Kidney tubule cell (primary cell): ENCODE results near the gene AUTS2.

Experiments
- DNase-seq: peaks from one replicate; pipeline ENCODE4 v3.0.0-alpha.2; 2018; ENCODE audit warnings: low spot score

AUTS2 gene

DNA sequence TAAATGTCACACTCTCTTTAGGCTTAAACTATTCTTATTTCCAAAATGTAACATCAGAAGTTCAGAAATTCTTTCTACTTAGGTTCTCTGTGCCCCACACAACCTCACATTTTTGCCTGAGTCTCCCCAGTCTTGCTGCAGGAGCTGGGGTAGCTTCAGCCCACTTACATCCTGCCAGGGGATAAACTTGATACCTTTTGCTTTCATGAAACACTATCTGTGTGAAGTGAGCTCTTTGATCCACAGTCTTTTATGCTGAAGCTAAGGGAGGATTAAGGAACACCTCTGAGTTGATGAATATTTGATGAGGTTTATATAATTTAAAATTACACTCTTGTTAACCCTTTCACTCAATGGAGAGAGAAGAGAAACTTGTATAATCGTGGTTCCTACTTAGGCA is 341.0 kb downstream of the AUTS2 start:
- no peak for DNase-seq

DNA sequence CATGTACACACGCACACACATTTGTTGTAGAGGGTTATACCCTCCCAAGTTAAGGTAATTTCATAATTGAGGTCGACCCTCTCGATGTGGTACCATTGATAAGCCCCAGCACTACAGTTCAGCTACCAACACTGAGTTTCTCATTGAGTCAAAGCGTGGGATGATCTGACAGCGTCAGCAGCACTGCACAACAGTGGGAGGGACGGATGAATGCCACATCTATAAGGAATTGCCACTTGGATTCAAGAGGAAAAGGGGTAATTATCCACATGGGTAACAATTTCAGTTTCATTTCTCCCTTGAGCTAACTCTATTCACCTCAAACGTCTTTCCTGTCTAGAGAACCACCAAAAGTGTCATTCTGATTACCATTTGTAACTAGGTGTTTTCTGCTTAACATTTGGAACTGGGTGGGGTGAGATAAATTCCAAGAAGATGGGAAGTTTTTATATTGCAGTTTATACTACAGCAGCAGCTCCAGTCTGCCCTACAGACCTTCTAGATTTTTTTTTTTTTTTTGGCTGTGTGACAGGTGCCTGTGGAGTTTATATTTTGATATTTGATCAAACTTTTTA is 342.9 kb downstream of the AUTS2 start:
- DNase-seq = no peak

GRCh38 chr7:69942573-69942972 is 344.3 kb downstream of the AUTS2 start:
- no peak for DNase-seq

DNA sequence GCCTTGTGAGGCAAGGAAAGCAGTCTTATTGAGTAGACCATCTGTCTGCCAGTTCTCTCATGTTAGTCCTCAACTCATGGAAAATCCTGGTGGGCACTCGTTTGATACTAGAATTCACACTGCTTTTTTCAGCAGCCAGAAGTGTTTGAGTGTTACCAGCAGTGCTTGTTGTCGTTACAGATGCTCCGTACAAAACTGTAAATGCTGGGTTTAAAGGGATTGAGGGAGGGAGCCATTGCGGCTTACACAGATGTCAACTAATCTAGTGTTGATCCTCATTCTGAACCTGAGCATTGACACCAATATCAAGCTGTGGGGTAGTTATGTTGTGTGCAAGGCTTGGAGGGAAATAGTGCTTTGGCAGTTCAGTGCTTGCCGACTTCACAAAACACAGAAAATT is 348.6 kb downstream of the AUTS2 start:
- DNase-seq = no peak

DNA sequence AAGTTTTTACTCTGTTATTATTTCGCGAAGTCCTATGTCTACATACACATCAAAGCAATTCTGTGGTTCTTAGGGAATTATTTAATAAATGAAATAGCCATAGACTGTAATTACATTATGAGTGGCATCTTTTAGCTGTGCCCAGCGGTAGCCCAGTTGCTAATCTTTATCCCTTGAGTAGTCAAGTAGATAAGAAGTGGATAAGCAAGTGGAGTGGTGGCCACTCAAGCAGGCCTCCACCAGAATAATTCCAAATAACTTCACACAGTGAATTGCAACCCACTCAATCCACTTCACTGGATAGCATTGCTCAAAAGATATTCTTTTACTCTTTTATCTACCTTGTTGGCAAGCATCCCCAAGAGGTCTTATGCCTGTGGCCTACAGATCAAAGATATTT is 349.7 kb downstream of the AUTS2 start:
- DNase-seq = no peak

- DNase-seq = no peak
Measured at GRCh38 chr7:69949122-69949521, 350.8 kb downstream of the AUTS2 start.

- no peak for DNase-seq
Measured at GRCh38 chr7:69951458-69951857, 353.2 kb downstream of the AUTS2 start.

- DNase-seq = no peak
Measured at GRCh38 chr7:69953136-69954067, 355.1 kb downstream of the AUTS2 start.

GRCh38 chr7:69956541-69956940 is 358.3 kb downstream of the AUTS2 start:
- no peak for DNase-seq

DNA sequence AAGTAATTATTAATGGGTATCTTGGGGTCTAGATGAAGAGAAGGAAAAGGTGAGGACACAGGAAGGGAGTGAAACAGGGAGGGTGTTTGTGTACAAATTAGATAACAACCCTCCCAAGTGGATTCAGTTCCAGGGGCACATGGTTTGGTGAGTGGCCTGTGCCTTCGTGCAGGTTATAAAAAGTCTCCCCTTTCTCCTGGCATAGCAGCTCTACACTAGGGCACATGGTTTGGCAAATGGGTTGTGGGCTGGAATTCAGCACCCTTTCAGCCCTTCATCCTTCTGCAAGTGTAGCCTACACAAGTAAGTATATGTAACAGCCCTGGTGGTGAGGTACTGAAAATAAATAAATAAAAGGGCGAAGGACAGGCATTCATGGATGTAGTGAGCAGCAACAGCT is 359.4 kb downstream of the AUTS2 start:
- DNase-seq = no peak

GRCh38 chr7:69959789-69960499 is 361.7 kb downstream of the AUTS2 start:
- DNase-seq = no peak

DNA sequence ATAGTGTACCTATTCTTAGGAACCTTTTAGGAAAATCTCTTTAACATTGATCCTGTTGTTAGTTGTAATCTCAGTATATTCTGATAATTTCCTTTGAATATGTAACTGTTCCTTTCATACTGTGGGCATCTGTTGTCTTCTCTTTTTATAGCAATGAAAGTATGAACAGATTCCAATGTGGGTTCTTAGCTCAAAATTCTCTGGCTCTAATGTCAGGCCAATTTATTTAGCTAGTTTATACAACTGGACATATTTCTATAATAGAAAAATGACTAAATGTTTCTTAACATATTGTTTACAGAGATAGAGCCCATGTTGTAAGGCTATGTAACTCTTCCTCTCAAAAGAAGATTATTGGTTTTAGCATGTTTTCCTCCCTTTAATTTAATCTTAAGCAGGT is 363.2 kb downstream of the AUTS2 start:
- no peak for DNase-seq

DNA sequence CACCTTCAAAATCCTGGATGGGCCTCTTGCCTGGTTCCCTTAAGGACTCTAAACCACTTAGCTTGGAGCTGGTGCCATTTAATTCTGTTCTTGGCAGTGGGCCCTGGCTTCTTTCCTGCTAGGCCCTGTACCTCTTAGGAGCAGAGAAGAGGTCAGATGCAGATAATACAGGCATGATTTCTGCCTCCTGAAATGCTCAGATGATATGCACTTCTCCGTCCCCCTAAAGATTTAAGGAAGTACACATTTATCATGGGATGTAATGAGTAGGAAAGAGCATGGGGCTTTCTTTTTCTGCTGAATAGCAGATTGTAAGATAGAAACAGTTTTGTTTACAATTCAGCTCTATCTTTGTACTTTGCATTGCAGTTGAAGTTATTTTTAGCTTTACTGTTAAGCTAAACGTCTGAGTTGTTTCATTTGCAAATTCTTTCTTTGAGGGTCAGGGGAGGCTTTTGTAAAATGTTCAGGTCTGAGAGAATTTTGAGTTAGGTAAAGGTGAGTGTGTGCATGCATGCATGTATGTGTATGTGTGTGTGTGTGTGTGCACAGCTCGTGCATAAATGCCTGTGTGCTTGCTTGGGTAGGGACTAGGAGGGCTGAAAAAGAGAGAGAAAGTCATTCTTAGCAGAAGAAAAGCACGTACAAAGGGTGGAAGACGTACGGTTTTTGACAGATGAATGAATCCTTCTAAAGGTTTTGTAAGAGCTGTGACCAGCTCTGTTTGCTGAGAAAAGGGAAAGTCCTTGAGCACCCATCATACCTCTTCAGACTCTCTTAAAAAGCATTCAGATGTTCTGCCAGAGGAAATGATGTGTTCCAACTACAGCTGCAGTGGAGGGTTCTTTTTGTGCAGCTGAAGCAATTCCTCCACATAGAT is 364.2 kb downstream of the AUTS2 start:
- DNase-seq = no peak

GRCh38 chr7:69963393-69963792 is 365.1 kb downstream of the AUTS2 start:
- no peak for DNase-seq

- DNase-seq = no peak
Measured at GRCh38 chr7:69966766-69967591, 368.7 kb downstream of the AUTS2 start.

- peak; percentile 6 for DNase-seq
Measured at GRCh38 chr7:69967689-69968450, 369.6 kb downstream of the AUTS2 start.

DNA sequence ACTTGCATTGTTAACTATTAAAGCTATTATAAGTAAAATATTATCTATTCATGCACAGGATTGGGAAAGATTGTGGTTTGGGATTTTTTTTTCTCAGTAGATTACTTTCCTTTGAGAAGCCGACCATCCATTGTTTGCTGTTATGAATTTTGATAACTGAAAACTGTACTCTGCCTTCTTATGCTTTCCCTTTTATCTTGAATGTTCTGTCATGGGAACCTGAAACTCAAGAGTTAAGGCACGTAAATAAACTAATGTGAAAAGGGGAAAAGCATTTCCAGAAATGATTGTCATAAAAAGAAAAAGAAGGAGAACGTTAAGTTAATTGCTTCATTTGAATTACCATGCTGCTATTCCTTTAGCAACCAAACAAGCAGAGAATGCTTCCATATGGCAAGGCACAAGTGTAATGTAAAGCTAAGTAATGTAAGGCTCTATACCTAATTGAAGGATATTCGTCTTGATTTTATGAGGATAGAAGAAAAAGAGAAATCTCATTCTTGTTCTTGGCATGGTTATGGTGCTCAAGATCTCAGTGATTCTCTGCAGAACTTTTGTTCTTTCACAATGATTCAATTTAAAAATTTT is 370.8 kb downstream of the AUTS2 start:
- no peak for DNase-seq

GRCh38 chr7:69981646-69982045 is 383.4 kb downstream of the AUTS2 start:
- no peak for DNase-seq

DNA sequence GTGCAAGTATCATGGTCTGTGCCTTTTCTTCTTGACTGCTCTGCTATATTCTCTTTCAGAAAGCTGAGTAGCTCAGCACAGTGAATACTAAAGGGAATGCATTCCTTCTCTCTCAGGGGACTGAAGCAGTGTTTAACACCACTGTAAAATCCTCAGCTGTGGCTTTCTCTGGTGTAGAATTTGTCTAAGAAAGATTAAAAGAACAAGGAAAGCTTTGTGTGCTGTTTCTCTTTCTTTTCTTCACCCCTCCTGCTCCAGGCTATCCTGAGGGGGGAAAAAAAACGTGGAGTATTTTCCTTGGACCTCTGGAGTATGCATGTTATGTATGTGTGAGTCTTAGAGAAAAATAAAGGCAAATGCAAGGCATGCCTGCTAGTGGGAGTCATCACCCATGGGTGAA is 383.9 kb downstream of the AUTS2 start:
- DNase-seq = no peak

GRCh38 chr7:69989551-69989950 is 391.3 kb downstream of the AUTS2 start:
- DNase-seq = no peak
